Heart right ventricle (tissue), 16 donors: ENCODE results near the gene P4HTM. TPM values are rescaled to one million over a fixed set of nuclear protein-coding genes. Genes with fewer than 3 reads are reported as not detected.
"Not testable (repeated sequence)": the region's sequence is repeated elsewhere in the genome, so short reads cannot be mapped to it uniquely, and the experiment has no call there.

Source experiments
- ATAC-seq, 8 donors: fragments of 200-7000 bp; cut with Tn5 transposase; one replicate each; pipeline ENCODE4 v1.9.1; 2020; ENCODE audit warnings: mild to moderate bottlenecking in 8 of 8, moderate library complexity in 8 of 8, moderate number of reproducible peaks in 1 of 8
- DNase-seq, 2 donors: peaks; one replicate each; pipeline ENCODE4 v3.0.0-alpha.2; 2020
- H3K27ac ChIP-seq, 10 donors: fragments of 200-600 bp; sonication (generic) in 2 of 10; one replicate each; pipeline versions ENCODE4 v1.5.0 to v1.8.0; 2020 to 2022; ENCODE audit warnings: mild to moderate bottlenecking in 3 of 10
- H3K27me3 ChIP-seq, 7 donors: fragments of 200-600 bp; one replicate each; pipeline ENCODE4 v1.8.0; 2021 to 2022; ENCODE audit warnings: mild to moderate bottlenecking in 2 of 7
- H3K36me3 ChIP-seq, 9 donors: fragments of 200-600 bp; sonication (generic) in 1 of 9; one replicate each; pipeline versions ENCODE4 v1.5.0 to v1.8.0; 2020 to 2022; ENCODE audit warnings: mild to moderate bottlenecking in 2 of 9
- H3K4me1 ChIP-seq, 9 donors: fragments of 200-600 bp; sonication (generic) in 1 of 9; one replicate each; pipeline versions ENCODE4 v1.5.0 to v1.8.0; 2020 to 2022; ENCODE audit warnings: mild to moderate bottlenecking in 4 of 9
- H3K4me3 ChIP-seq, 10 donors: fragments of 200-600 bp; sonication (generic) in 2 of 10; one replicate each; pipeline versions ENCODE4 v1.5.0 to v1.8.0; 2020 to 2022; ENCODE audit warnings: mild to moderate bottlenecking in 7 of 10, moderate library complexity in 2 of 10
- H3K9me3 ChIP-seq, 11 donors: fragments of 200-600 bp in 10 of 11; sonication (generic) in 2 of 11; one replicate each; pipeline versions ENCODE4 v1.5.0 to v1.8.0; 2013 to 2022; ENCODE audit warnings: mild to moderate bottlenecking in 2 of 11, control low read depth in 1 of 11, moderate library complexity in 1 of 11
- CTCF ChIP-seq, 9 donors: fragments of 200-600 bp; sonication (generic) in 2 of 9; IDR thresholded peaks; one replicate each; pipeline versions ENCODE4 v1.5.0 to v1.8.0; 2021 to 2022; ENCODE audit warnings: antibody characterized with exemption in 9 of 9, mild to moderate bottlenecking in 5 of 9, moderate library complexity in 1 of 9
- WGBS, 2 donors: extraction: QIAGEN DNeasy Blood & Tissue Kit; methylation state at CpG; one replicate each; pipeline ENCODE4 v1.1.7; 2013; ENCODE audit warnings: inconsistent platforms in 1 of 2; 5-methylcytosine and 5-hydroxymethylcytosine counted together
- intact Hi-C, 10 donors: fragments of 100-400 bp; cut with DNase I; formaldehyde crosslinking; loops; one replicate each; pipeline versions ENCODE4 v1.11.1 to v1.14.2; 2022
- polyA plus RNA-seq, 2 donors: library from polyadenylated mRNA; stranded (reverse); fragments of 200-250 nt; gene quantifications; one replicate each; pipeline ENCODE4 v1.2.3, GENCODE V29; 2013
- total RNA-seq, 10 donors: library from RNA; stranded (reverse); fragmentation: NEBNext Ultra II Directional in 3 of 10; extraction: Animal tissue kit (Norgen Biotek cat#: 25700) in 3 of 10; gene quantifications; one replicate each; pipeline versions ENCODE4 v1.2.1 to v1.2.4, GENCODE V29; 2021 to 2023
- donor health status: Arrhythmogenic right ventricular cardiomyopathy.
- donor health status: ischemic (EF 13 %, LVEDD 7.1; RV severe dilation, severe dysfunction).
- donor health status: healthy with polysubstance abuse.
- donor health status: DM: no; HTN: yes; CAD: no.
- donor health status: DM: no; HTN: no; CAD: no.
- donor health status: ischemic (EF 25% LVEDD 6.9; RV normal size, moderate dysfunction).
- donor health status: ischemic (EF 25% LVEDD 5.7; RV mildly dilated, moderate dysfunction).
- donor health status: healthy.
- donor health status: DM: yes; HTN: yes; CAD: no.
- donor health status: Ischemic cardiomyopathy.
- donor health status: ischemic (EF 35%, LVEDD 5.7; RV mildly dilated, moderate dysfunction).
- donor health status: nonischemic (EF 11% LVEDD 7.7; RV severe dilation, severe dysfunction).
- donor health status: DM: yes; HTN: yes; CAD: no.
- donor health status: PGD.
- donor health status: ischemic (EF 29% LVEDD 5.4; RV normal size, mild dysfunction).
- donor health status: nonischemic (EF 23%, LVEDD 6.1; RV moderate dilation, normal function).

Gene P4HTM
- total and polyA plus RNA-seq, 12 donors, result 23.8 to 41.7 (median 30.5) TPM

- H3K4me1 ChIP-seq, result peaks cover 4 to 27% (median 16%) of the 10 kb centered on the region in 9 donors
- H3K36me3 ChIP-seq, result peaks cover 0 to 22% (median 0%) of the 10 kb centered on the region in 9 donors
- DNase-seq, result no peak
- no peaks in the 10 kb centered on the region for H3K9me3 ChIP-seq
- H3K27me3 ChIP-seq, result no peaks in the 10 kb centered on the region
- intact Hi-C loops, result no loop called here
- ATAC-seq, result no peak
- H3K27ac ChIP-seq, result peak overlapping the region in 6 of 10 donors; percentile 80 to 97 (median 92)
- no peak for TF ChIP-seq CTCF (IDR thresholded peaks at IDR 0.05)
- H3K4me3 ChIP-seq, result peak overlapping the region in 8 of 10 donors; percentile 55 to 93 (median 72)
- WGBS, 2 donors, result 95 to 97% methylated on average over 5 of the region's 5 CpGs
These were observed 16.0 kb downstream of the P4HTM start for GRCh38 chr3:49005998-49006397.

GRCh38 chr3:49006408-49007067 lies 16.5 kb downstream of the P4HTM start:
- peak; percentile 1 to 43 (median 14) for ATAC-seq
- WGBS, 2 donors, result 1 to 4% methylated on average over 32 of the region's 32 CpGs
- peaks cover 0 to 28% (median 0%) of the 10 kb centered on the region in 9 donors for H3K36me3 ChIP-seq
- peaks cover 4 to 27% (median 16%) of the 10 kb centered on the region in 9 donors for H3K4me1 ChIP-seq
- intact Hi-C loops, result no loop called here
- H3K9me3 ChIP-seq, result no peaks in the 10 kb centered on the region
- no peaks in the 10 kb centered on the region for H3K27me3 ChIP-seq
- peak overlapping the region; percentile 55 to 93 (median 72) for H3K4me3 ChIP-seq
- DNase-seq, result peak; percentile 23 to 44
- H3K27ac ChIP-seq, result peak overlapping the region; percentile 80 to 97 (median 92)
- no peak for TF ChIP-seq CTCF (IDR thresholded peaks at IDR 0.05)

GRCh38 chr3:49007068-49007770 lies 17.2 kb downstream of the P4HTM start, which contains the start of gene WDR6:
Gene WDR6 (plus strand): TSS chr3:49007391. CDS start chr3:49007432, 41 bp downstream.
- Histone ChIP-seq H3K4me1 (peaks cover 4 to 32% (median 19%) of the 10 kb centered on the region in 9 donors), H3K36me3 (peaks cover 0 to 31% (median 0%) of the 10 kb centered on the region in 9 donors), H3K27me3 (no peaks in the 10 kb centered on the region), H3K4me3 (peak within 1 kb of the TSS; percentile 55 to 93 (median 72)), H3K27ac (peak within 1 kb of the TSS; percentile 80 to 97 (median 92)), H3K9me3 (no peaks in the 10 kb centered on the region)
- ATAC-seq, result peak; percentile 91 to 96 (median 93)
- intact Hi-C loops, result no loop called here
- peak; percentile 96 to 97 for DNase-seq
- TF ChIP-seq CTCF (IDR thresholded peaks at IDR 0.05), result peak in 8 of 9 donors; percentile 9 to 70 (median 53)
- WGBS, 2 donors, result 0% methylated on average over 64 to 65 of the region's 65 CpGs

- no peak for TF ChIP-seq CTCF (IDR thresholded peaks at IDR 0.05)
- peak; percentile 86 to 91 for DNase-seq
- intact Hi-C loops, result no loop called here
- H3K9me3 ChIP-seq, result no peaks in the 10 kb centered on the region
- peak; percentile 77 to 84 (median 80) for ATAC-seq
- WGBS, 2 donors, result 15 to 17% methylated on average over 38 to 41 of the region's 41 CpGs
- H3K27ac ChIP-seq, result peak overlapping the region; percentile 80 to 97 (median 92)
- H3K4me3 ChIP-seq, result peak overlapping the region; percentile 55 to 93 (median 72)
- H3K27me3 ChIP-seq, result no peaks in the 10 kb centered on the region
- H3K4me1 ChIP-seq, result peaks cover 8 to 39% (median 26%) of the 10 kb centered on the region in 9 donors
- peaks cover 0 to 37% (median 0%) of the 10 kb centered on the region in 9 donors for H3K36me3 ChIP-seq
These were observed 17.9 kb downstream of the P4HTM start for GRCh38 chr3:49007771-49008528.

- H3K9me3 ChIP-seq, H3K27me3 ChIP-seq, ATAC-seq, DNase-seq, intact Hi-C loops: not testable (repeated sequence)
- peak overlapping the region in 9 of 10 donors; percentile 80 to 97 (median 92) for H3K27ac ChIP-seq
- peaks cover 9 to 45% (median 30%) of the 10 kb centered on the region in 9 donors for H3K4me1 ChIP-seq
- H3K4me3 ChIP-seq, result peak overlapping the region in 4 of 10 donors; percentile 55 to 80 (median 67)
- 83 to 87% methylated on average over 5 of the region's 5 CpGs for WGBS, 2 donors
- peaks cover 0 to 44% (median 0%) of the 10 kb centered on the region in 9 donors for H3K36me3 ChIP-seq
These were observed 18.6 kb downstream of the P4HTM start for GRCh38 chr3:49008627-49009026.
